ENCODE data around the gene STARD10. TPM values are rescaled to one million over a fixed set of nuclear protein-coding genes. Genes with fewer than 3 reads are reported as not detected.

The STARD10 gene
- total and polyA plus RNA-seq, 2 of the 8 experiments (the other 6 are each of a cell fraction or from before 2014, with no cell fraction given), result 23.7 to 35.7 TPM

DNA sequence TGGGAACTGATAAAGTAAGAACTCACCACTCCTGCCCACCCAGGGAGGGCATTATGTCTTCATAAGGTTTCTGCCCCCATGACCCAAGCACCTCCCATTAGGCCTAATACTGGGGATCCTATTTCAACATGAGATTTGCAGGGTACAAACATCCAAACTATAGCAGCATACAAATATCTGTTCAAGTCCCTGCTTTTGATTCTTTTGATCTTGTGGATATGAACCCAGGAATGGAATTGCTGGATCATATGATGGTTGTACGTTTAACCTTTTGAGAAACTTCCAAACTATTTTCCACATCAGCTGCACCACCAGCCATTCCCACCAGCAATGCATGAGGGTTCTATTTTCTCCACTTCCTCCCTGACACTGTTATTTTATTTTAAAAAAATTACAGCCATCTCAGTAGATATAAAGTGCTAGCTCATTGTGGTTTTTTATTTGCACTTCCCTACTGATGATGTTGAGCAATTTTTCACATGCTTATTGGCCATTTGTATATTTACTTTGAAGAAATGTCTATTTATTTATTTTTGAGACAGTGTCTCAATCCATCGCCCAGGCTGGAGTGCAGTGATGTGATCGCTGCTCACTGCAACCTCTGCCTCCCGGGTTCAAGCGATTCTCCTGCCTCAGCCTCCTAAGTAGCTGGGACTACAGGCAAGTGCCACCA is 13.3 kb upstream of the STARD10 start:
- no peak for TF ChIP-seq ASH2L (IDR thresholded peaks at IDR 0.05; ENCODE audit: low read length)
- TF ChIP-seq SIRT6 (IDR thresholded peaks at IDR 0.05; ENCODE audit: low read length), result no peak
- no peak for TF ChIP-seq EGR1 (IDR thresholded peaks at IDR 0.05; ENCODE audit: borderline replicate concordance, low read depth, low read length)
- no peak for TF ChIP-seq NRF1 (IDR thresholded peaks at IDR 0.05; ENCODE audit: low read depth, low read length)
- TF ChIP-seq CBX8 (IDR thresholded peaks at IDR 0.05; ENCODE audit: borderline replicate concordance, low read depth, low read length), result no peak
- no peak for TF ChIP-seq BACH1 (IDR thresholded peaks at IDR 0.05; ENCODE audit: low read length)
- no peak for TF ChIP-seq CBX5 (IDR thresholded peaks at IDR 0.05; ENCODE audit: low read depth, low read length)
- no peak for TF ChIP-seq HDAC6 (IDR thresholded peaks at IDR 0.05; ENCODE audit: low read depth, low read length)
- TF ChIP-seq KDM5A (IDR thresholded peaks at IDR 0.05; ENCODE audit: low read length), result no peak
- TF ChIP-seq SP1 (IDR thresholded peaks at IDR 0.05; ENCODE audit: low read depth, low read length), result no peak
- no peak for TF ChIP-seq ZNF274 (IDR thresholded peaks at IDR 0.05; ENCODE audit: borderline replicate concordance, extremely low read depth, low read length)
- TF ChIP-seq RNF2 (IDR thresholded peaks at IDR 0.05; ENCODE audit: borderline replicate concordance, low read depth, low read length, missing control alignments, poor library complexity, severe bottlenecking), result no peak
- TF ChIP-seq JUN (IDR thresholded peaks at IDR 0.05; ENCODE audit: low read depth, low read length), result no peak
- no peak overlapping the region for H3K18ac ChIP-seq (ENCODE audit: extremely low read depth, low read length)
- H2BK20ac ChIP-seq (ENCODE audit: low read length), result no peak overlapping the region
- ChIA-PET CTCF (ENCODE audit: partially characterized antibody) (interaction anchor here (1.0 to 1.8 kb wide), 2 partner anchors 13 to 82 kb away, joined by 4 to 8 read pairs; partner anchors contain the start of gene STARD10), POLR2A (ENCODE audit: partially characterized antibody) (interaction anchor here (1.0 to 1.4 kb wide), 4 partner anchors 9 to 127 kb away, joined by 3 to 4 read pairs (median 4); partner anchors contain the start of gene STARD10)
- no peaks in the 10 kb centered on the region for H3K23me2 ChIP-seq (ENCODE audit: low read depth, low read length)
- DNase-seq (ENCODE audit: low read depth in 1 of 2, low spot score in 2 of 2) (no peak), FAIRE-seq (no peak)
- no peak overlapping the region for H2BK12ac ChIP-seq (ENCODE audit: low read depth, low read length)
- no peak overlapping the region for H3K14ac ChIP-seq (ENCODE audit: insufficient read length)
- WGBS, 2 experiments (ENCODE audit: extremely low coverage in 1 of 2, insufficient coverage in 1 of 2, insufficient read length in 1 of 2, insufficient replicate concordance in 2 of 2, low coverage in 1 of 2, low lambda C conversion rate in 2 of 2, missing lambda C conversion rate in 1 of 2), result 91% methylated on average over 5 of the region's 5 CpGs; no CpG with 5 or more reads in 1 of the 2 experiments
- no peak overlapping the region for H3K56ac ChIP-seq (replicated peaks; ENCODE audit: insufficient read length, low read depth, low read length)
- H3K23ac ChIP-seq (ENCODE audit: insufficient read length), result no peak overlapping the region
- H2AK5ac ChIP-seq (ENCODE audit: low read depth, low read length), result no peak overlapping the region
- no peaks in the 10 kb centered on the region; a peak in 1 of 4 replicates for H3K79me2 ChIP-seq (ENCODE audit: control insufficient read depth in 1 of 2, insufficient read depth in 2 of 2, low read length in 2 of 2)
- no peak overlapping the region for H3K4me2 ChIP-seq (ENCODE audit: insufficient read depth in 1 of 2, low read depth in 2 of 2, low read length in 2 of 2)
- no peak overlapping the region for H4K8ac ChIP-seq (ENCODE audit: extremely low read depth, insufficient read depth, low read length)
- H3K27me3 ChIP-seq (replicated peaks in 1 of 4; ENCODE audit: control insufficient read depth in 3 of 4, extremely low read depth in 1 of 4, insufficient read depth in 3 of 4, low read length in 3 of 4), result no peaks in the 10 kb centered on the region
- no peak overlapping the region for H2BK5ac ChIP-seq (ENCODE audit: low read depth, low read length)
- peaks cover 0 to 3% (median 0%) of the 10 kb centered on the region in 4 experiments; a peak in 1 of 8 replicates for H3K36me3 ChIP-seq (ENCODE audit: control insufficient read depth in 2 of 4, insufficient read depth in 4 of 4, low read length in 3 of 4)
- no peak overlapping the region for H2BK120ac ChIP-seq (replicated peaks; ENCODE audit: low read depth, low read length)
- peaks cover 0 to 2% of the 10 kb centered on the region in 2 experiments for H4K20me1 ChIP-seq (replicated peaks in 1 of 2; ENCODE audit: control insufficient read depth in 1 of 2, insufficient read depth in 2 of 2, low read length in 2 of 2)
- H3K9ac ChIP-seq (replicated peaks in 1 of 4; ENCODE audit: extremely low read depth in 1 of 4, low read depth in 3 of 4, low read length in 3 of 4), result no peak overlapping the region
- no peaks in the 10 kb centered on the region for H3K9me3 ChIP-seq (ENCODE audit: insufficient read depth in 2 of 2, low read depth in 1 of 2, low read length in 1 of 2)
- no peak overlapping the region for H3K4ac ChIP-seq (replicated peaks; ENCODE audit: insufficient read length, low read depth, low read length)
- H3K4me3 ChIP-seq (ENCODE audit: extremely low read depth in 1 of 4, insufficient read depth in 2 of 4, low read depth in 3 of 4, low read length in 4 of 4), result no peak overlapping the region
- no peak overlapping the region for H2AFZ ChIP-seq (ENCODE audit: low read length)
- no peak overlapping the region for H4K5ac ChIP-seq (ENCODE audit: insufficient read length, low read depth, low read length)
- H3K27ac ChIP-seq (ENCODE audit: low read depth, low read length), result no peak overlapping the region
- no peak overlapping the region for H4K91ac ChIP-seq (replicated peaks; ENCODE audit: insufficient read length, low read length)
- H2BK15ac ChIP-seq (ENCODE audit: low read length), result no peak overlapping the region
- no peaks in the 10 kb centered on the region for H3K79me1 ChIP-seq (ENCODE audit: low read depth, low read length)
- H3K4me1 ChIP-seq (replicated peaks in 1 of 4; ENCODE audit: control insufficient read depth in 3 of 4, insufficient read depth in 4 of 4, low read length in 3 of 4), result no peaks in the 10 kb centered on the region

Measured in H1 (cell line).